NCI-H2107 treated with DMSO at 0.1 percent for 48 hours (cell line): ENCODE data around the gene ALDOA.
"Not testable (repeated sequence)": the region's sequence is repeated elsewhere in the genome, so short reads cannot be mapped to it uniquely, and the experiment has no call there.

ENCODE experiments used
- DNase-seq: peaks from one replicate; lab custom pipeline; 2025; ENCODE audit not compliant: unreplicated experiment; lab: John Stamatoyannopoulos, UW

Gene ALDOA

DNA sequence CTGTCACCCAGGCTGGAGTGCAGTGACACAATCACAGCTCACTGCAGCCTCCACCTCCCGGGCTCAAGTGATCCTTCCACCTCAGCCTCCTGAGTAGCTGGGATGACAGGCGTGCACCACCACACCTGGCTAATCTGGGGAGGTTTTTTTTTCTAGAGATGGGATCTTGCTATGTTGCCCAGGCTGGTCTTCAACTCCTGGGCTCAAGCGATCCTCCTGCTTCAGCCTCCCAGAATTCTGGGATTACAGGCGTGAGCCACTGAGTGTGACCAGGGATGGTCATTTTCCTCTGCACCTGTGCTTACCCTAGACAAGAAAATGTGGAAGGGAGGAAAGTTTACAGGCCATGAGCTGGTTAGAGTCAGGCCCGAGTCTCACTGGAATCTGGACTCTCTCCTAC, 24.9 kb upstream of the ALDOA start:
- DNase-seq = not testable (repeated sequence)

DNA sequence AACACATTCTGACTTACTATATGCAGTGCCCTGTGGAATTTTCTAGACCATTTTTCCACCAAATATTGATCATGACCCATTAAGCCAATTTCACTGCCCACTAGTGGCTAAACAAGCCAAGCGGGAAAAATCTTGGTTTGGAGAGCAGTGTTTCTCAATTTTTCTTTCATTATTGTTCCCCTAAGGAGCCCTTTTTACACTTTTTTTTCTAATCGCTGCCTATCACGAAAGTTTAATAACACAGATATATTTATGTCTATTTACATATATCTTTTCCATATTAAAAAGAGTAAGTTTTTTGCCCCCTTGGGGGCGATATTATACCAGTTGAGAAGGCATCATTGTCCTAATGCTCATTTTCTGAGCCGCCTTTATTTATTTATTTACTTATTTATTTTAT, 23.7 kb upstream of the ALDOA start:
- DNase-seq = no peak

DNA sequence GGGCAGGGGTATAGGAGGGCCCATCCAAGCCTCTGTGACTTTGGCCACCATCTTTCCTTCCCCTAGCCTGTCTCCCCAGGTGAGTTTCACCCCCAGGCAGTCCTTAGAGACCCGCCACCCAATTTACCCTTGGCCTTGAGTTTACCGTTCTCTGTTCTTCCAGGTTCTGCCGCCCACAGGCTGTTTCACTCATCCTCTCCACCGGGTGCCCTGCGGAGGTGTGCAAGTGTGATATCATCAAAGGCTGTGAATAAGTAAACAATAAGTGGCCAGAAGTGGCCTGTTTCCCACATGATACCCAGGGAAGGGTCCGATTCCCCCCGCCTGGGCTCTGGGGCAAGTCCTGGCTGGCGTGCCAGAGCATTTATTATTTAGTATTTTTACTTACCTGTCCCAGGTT, 19.4 kb upstream of the ALDOA start:
- DNase-seq = no peak

DNA sequence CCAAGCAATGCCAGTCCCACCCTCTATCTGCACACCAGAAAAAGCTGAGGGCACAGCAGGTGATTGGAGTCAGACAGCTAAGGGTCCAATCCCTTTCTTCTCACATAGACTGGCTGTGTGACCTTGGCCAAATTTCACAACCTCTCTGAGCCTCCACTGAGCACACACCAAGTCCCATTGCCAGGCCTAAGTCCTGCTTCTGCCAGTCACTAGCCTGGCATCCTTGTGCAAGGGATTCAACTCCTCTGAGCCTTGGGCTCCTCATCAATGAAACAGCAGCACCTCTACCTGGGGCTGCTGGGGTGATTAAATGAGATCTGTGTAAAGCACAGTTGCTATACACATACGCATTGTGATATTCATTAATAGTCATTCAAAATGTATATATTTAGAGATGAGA, 19.0 kb upstream of the ALDOA start:
- DNase-seq = no peak

DNA sequence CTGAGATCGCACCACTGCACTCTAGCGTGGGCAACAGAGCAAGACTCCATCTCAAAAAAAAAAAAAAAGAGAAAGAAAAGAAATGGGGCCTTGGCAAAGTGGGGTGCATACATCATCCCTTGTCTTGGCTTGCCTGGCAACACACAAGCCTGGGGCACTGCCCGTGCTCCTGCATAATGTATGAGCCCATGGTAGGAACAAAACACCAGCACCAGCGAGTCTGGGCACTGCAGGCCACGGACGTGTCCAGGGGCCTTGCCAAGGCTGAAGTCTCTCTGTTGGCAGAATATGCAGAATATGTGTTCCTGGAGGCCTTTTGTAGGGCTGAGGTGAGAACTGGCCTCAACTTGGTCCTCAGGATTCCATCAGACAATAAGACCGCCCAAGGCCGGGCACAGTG, 15.7 kb upstream of the ALDOA start:
- DNase-seq = no peak

DNA sequence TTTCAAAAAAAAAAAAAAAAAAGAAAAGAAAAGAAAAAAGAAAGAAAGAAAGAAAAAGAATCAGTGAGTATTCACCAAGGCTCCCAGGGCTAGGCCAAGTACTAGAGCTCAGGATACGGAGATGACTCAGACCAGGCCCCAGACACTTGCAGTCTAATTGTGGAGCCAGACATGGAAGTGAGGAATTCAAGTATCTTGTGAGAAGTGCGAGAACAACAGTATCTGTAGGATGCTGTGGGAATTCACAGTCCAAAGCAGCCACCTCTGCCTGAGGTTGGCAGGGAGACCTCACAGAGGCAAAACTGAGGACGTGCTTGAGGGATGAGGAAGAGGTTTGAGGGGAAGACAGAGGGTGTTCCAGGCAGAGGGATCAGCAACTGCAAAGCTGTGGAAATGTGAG, 14.0 kb upstream of the ALDOA start:
- DNase-seq = no peak

DNA sequence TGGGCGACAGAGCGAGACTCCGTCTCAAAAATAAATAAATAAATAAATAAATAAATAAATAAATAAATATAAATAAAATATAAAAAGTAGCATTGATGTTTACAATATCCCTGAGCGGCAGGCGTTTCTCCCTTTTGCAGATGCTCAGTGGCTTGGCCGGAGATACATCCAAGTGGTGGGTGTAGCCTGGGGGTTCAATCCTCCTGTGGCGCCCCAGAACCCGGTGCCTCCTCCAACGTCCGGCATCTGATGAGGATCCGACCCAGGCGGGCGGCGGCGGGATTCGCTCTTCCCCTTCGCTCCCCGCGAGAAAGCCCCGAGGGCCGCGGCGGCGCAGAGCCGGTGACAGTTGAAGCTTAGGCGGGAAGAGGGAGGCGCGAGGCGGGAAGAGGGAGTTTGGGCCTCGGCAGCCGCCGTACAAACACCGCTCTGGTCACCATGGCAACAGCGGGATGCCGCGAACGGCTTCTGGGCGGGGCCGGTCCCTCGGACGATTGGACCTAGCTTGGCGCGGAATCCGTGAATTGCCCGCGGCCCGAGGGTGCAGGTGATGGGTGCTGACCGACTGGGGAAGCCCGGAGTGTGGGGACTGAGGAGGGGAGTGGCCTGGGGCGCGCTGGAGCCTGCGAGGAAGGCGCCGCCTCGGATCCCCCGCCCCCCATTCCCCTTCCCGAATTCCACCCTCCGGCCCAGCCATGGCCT, 12.7 kb upstream of the ALDOA start:
- peak; percentile 61 for DNase-seq

DNA sequence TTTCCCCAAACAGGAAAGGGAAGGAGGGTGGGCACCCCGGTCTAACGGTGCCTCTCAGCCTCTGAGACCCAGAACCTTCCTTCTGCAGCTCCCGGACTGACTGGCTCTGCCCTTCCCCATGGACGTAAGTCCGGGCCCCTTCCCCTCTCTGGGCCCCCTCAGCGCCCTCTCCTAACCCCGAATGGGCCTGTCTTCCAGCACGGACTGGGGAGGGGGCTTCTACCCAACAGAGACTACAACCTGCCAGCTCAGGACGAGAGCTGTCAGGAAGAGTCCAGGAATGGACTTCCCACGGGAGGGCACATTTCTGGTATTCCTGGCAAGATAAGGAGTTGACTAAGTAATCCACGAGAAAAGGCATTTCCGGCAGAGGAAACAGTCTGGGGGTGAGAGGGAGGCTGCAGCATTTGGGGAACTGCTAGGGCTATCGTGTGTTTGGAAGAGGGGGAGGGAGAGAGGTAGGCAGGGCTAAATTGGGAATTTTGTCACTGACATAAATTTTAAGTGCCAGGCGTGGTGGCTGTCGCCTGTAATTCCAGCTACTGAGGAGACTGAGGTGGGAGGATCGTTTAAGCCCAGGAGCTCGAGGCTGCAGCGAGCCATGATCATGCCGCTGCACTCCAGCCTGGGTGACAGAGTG, 12.1 kb upstream of the ALDOA start:
- no peak for DNase-seq

DNA sequence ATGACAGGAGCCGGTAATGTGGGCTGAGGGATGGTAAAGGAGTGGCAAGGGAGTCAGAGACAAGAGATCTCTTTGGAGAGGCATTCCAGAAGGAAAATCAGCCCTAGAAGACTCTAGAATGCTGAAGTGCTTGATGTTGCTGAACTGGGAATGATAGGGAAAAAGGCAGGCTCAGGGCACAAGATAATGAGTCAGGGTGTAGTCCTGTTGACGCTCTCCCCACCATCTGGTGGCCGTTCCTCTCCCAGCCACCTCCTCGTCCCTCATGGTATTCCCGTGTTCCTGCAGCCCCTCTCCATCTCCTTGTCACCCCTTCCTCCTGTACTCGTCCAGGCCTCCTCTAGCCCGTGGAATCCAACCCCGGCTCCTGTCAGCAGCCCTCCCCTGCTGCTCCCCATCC, 11.1 kb upstream of the ALDOA start:
- DNase-seq = no peak

DNA sequence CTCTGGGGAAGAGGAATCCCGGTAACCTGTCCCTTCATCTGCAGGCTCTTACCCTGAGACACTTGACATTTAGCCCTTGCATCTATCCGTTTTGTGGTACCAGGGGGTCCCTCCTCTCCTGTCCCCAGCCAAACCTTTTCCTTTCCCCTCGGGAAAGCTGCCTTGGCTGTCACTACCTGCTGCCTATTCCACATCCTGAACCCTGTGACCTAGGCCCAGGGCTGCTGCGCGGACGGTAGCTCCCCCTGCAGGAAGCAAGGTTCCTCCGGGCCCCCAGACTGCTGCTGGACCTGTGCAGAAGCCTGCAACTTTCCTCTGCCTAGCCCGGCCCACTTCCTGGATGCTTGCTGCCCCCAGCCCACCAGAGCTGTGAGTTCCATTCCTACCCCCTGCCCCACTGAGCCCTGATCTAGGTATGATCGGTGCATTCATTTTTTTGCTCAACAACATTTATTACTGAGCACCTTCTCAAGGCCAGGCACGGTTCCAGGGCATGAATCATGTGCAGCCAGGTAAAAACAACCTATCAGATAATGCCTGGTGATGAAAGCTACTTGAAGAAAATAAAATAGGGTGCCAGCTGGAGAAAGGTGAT, 10.5 kb upstream of the ALDOA start:
- peak; percentile 14 for DNase-seq

DNA sequence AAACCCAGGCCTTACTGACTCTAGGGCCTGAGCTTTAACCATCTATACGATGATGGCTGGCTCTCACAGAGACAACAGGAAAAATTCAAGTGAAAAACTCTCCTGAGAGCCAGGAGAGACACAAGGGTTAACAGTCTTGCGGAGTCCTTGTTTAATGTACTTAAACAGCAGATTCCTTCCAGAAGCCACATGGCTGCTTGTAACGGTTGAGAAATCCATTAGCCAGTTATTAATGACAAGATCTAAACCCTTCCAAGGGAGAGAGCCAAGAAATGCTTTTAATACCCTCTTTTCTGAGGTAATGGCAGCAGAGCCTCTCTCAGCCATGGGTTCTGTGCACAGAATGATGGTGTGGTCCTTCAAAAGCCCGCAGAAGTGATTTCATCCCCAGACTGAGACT, 5.2 kb upstream of the ALDOA start:
- no peak for DNase-seq

DNA sequence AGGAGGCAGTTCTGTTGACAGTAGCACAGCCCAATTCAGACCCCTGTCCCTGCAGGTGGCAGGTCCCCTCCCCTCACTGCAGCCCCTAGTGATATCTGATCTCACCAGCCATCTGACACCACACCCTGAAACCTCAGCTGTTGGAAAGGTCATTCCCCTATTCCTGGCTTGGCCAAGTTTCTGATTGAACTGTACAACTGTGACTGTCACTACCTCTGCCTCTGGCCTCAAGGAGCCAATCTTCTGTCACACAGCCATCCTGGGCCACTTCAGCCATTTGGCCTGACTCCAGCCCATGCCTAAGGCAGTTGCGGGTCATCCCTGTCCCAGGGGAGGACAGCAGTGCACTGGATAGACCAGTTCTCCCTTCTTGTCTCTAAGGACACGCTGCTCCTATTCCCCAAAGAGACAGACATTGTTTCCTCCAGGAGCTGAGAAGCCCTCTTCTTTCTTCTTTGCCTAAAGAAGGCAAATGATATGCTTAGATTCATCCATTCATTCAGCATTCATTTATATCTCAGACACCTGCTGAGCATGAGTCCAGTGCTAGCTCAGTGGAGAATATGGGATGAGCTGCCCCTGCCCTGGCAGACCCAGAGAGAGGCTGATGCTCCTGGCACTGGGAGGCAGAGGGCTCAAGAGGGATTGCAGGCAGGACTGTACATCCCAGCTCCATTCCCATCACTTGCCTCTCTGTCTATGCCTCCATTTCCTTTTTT, 4.6 kb upstream of the ALDOA start:
- no peak for DNase-seq

DNA sequence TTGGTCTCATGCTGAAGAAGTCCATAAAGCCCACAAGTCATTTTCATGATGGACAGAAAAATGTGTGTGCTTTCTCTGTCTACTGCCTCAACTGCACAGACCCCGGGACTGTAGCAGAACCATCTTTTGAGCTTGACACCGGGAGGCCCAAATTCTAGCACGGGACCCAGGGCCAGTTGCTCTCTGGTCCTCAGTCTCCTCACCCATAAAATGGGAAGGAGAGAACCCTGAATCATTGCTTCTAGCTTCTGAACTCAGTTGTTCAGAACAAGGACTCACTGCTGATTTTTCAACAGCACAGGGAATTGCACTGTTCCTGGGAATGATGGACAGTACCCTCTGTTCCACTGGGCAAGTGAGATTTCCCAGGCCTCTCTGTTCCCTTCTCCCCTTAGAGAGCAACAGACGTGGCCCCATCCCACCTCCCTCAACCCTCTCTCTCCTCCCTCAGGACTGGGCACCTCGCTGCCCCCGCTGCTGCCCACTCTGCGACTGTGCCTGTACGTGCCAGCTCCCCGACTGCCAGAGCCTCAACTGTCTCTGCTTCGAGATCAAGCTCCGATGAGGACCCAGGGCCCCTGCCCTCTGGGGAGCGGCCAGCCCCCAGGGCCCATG, 2.2 kb upstream of the ALDOA start:
- DNase-seq = no peak

DNA sequence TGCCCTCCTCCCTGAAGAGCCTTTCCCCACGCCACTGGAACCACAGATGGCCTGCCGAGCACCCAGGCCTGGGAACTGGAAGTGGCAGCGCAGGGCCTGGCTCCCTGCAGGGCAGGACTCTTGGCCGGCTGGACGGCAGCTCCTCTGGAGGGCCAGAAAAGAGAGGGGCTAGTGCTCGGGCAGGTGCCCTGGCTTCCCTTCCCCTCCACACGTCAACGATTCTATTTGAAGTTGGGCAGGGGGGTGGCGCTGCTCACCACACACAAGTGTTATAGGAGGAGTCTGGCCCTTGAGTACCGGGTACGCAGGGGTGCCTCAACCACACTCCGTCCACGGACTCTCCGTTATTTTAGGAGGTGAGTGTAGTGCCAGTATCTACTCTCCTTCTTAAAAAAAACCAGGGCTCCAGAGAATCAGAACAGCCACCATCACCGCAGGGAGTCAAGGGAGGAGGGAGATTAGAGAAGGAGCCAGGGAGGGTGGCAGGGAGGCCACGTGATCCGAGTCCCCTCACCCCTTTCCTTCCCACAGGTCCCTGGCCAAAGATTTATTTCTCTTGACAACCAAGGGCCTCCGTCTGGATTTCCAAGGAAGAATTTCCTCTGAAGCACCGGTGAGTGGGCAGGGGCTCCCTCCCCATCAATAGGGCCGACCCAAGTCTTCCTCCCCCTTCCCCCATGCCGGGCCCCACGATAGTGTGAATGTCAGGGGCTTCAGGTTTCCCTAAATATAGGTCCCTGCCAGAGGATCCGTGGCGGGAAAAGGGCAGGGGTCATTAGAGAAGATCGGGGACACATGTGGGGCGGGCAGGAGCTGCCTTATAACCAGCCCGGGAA, 1.4 kb upstream of the ALDOA start:
- peak; percentile 71 for DNase-seq

DNA sequence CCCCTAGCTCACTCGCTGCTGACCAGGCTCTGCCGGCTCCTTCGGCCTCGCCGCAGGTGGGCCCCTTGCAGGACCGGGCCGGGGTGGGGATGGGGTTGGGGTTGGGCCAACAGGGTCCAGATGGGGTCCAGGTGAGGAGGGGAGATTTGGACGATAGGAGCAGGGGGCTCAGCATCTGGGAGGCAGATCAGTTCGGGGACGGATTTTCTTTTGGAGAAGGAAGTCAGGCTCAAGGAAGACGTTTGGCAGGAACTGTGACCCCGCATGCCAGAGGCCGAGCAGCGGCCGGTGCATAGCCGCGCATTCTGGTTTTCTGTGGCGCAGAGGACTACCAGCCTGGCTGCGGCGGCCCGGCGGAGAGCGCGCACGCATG, 845 bp upstream of the ALDOA start:
- DNase-seq = no peak

DNA sequence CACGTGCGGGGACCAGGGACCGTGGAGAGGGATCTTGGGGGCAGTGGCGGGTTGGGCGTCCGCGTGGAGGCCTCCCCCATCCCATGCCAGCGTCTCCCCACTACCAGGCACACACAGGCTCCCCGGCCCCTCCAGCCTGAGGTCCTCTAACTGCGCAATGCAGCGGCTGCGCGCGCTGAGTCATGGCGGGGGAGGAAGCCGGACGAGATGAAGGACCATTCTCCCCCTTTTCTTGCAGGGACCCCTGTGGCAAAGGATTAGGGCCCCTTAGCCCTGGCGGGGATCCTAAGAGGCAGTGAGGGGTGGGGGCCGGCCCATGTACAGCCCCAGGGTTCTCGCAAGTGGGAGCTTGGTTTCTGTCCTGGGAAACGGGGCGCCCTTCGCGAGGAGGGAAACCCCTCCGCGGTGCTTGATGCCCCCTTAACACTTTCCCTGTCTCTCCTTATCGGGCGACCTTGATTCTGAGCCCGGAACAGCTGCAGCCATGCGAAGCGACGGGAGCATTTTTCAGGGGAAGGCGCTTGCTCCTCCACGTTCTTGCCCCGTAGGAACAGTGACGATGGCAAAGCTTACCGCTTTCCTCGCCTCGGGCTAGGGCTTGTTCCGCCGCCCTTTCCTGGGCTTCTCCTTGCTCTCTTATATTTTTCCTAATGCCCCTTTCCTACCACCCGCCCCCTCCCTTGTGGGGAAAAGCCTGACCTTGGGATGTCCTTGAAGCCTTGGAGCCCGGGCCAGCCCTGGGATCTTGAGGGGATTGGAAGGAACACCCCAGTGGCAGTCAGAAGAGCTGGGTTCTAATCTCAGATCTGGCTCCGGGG, 592 bp downstream of the ALDOA start:
- DNase-seq = no peak

DNA sequence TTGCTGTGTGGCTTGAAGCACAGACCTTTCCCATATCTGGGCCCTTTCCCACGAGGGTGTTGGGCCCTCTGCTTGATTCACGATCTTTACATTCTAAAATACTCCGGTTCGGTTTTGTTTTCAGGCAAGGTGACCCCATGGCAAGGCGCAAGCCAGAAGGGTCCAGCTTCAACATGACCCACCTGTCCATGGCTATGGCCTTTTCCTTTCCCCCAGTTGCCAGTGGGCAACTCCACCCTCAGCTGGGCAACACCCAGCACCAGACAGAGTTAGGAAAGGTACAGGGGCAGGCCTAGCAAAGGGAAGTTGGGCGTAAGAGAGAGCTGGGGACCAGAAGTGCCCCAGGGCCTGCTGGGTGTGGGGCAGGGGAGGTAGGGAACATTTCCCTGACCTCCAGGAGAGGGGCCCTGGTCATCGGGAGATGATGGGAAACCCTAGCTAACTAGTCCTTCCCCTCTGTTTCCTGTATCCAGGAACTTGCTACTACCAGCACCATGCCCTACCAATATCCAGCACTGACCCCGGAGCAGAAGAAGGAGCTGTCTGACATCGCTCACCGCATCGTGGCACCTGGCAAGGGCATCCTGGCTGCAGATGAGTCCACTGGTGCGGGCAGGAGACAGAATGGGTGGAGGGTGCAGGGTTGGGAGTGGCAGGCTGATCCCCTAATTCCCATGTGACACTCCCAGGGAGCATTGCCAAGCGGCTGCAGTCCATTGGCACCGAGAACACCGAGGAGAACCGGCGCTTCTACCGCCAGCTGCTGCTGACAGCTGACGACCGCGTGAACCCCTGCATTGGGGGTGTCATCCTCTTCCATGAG, 1.4 kb downstream of the ALDOA start:
- DNase-seq = no peak

DNA sequence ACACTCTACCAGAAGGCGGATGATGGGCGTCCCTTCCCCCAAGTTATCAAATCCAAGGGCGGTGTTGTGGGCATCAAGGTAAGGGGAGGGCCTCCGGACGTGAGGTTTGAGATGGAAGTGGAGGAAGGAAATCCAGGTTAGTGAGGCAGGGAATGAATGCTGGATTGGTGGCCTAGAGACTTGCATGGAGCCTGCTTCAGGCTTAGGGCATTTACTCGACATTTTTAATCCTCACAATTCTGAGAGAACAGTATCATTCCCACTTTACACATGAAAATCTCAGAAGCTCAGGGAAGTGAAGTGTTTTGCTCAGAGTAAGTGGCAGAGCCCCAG, 2.0 kb downstream of the ALDOA start:
- no peak for DNase-seq

DNA sequence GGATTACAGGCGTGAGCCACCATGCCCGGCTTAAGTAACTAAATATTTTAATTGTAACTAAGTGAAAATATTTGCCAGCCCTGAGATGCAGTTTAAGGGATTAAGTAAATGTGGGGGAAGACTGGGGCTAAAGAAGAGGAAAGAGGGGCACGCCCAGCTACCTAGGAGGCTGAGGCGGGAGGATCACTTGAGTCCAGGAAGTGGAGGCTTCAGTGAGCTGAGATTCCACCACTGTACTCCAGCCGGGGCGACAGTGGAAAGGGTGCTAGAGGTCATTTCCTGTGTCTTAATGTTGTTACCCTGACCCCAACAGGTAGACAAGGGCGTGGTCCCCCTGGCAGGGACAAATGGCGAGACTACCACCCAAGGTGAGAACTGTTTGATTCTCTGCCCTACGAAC, 2.8 kb downstream of the ALDOA start:
- no peak for DNase-seq
